Measurements from ENCODE around the gene LMNTD1.

LMNTD1 gene

DNA sequence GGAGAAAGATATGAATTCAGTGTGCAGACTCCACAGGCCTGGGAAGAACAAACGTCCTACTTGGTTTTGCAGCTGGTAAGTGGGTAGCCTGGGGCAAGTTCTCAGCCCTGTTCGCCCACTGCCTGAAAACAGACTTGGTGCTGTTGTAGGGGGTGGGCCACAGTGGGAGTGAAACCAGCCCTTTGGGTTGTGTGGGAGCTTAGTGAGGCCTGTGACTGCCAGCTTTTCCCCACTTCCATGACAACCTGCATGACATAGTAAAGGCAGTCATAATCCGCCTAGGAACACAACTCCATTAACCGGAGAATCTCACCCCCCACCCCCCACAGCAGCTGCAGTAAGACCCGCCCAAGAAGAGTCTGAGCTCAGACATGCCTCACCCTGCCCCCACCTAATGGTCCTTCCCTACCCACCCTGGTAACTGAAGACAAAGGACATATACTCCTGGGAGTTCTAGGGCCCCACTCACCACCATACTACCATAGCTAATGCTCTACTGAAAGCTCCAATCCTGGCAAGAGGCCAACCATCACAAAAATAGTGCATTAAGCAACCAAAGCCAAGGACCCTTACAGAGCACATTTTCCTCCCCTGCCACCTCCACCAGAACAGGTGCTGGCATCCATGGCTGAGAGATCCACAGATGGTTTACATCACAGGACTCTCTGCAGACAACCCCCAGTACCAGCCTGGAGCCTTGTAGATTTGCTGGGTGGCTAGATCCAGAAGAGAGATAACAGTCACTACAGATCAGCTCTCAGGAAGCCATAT is 39.8 kb upstream of the LMNTD1 start:
- H3K79me2 ChIP-seq (ENCODE audit: insufficient read depth, low read length), result no peaks in the 10 kb centered on the region
- H3K36me3 ChIP-seq (ENCODE audit: low read length), result no peaks in the 10 kb centered on the region
- H3K27ac ChIP-seq (ENCODE audit: low read depth, low read length), result no peak overlapping the region
- H3K9me3 ChIP-seq (ENCODE audit: insufficient read depth, low read length), result no peaks in the 10 kb centered on the region
- no peaks in the 10 kb centered on the region for H4K20me1 ChIP-seq (ENCODE audit: low read depth, low read length)
- no peak overlapping the region for H3K4me2 ChIP-seq (ENCODE audit: low read depth, low read length, poor library complexity, severe bottlenecking)
- H3K4me3 ChIP-seq (ENCODE audit: insufficient read depth, low read length, poor library complexity, severe bottlenecking), result no peak overlapping the region
- H2AFZ ChIP-seq (ENCODE audit: low read depth, low read length, severe bottlenecking), result no peak overlapping the region
- no peaks in the 10 kb centered on the region for H3K9me2 ChIP-seq (replicated peaks; ENCODE audit: insufficient read depth, low read length)
- H3K9ac ChIP-seq (ENCODE audit: low read length), result no peak overlapping the region
- no peaks in the 10 kb centered on the region for H3F3A ChIP-seq (ENCODE audit: insufficient read depth)
- no peaks in the 10 kb centered on the region for H3K27me3 ChIP-seq (ENCODE audit: low read length)
- TF ChIP-seq EZH2phosphoT487 (conservative IDR thresholded peaks at IDR 0.05; ENCODE audit: low read length), result no peak
- TF ChIP-seq, protein P1, sequence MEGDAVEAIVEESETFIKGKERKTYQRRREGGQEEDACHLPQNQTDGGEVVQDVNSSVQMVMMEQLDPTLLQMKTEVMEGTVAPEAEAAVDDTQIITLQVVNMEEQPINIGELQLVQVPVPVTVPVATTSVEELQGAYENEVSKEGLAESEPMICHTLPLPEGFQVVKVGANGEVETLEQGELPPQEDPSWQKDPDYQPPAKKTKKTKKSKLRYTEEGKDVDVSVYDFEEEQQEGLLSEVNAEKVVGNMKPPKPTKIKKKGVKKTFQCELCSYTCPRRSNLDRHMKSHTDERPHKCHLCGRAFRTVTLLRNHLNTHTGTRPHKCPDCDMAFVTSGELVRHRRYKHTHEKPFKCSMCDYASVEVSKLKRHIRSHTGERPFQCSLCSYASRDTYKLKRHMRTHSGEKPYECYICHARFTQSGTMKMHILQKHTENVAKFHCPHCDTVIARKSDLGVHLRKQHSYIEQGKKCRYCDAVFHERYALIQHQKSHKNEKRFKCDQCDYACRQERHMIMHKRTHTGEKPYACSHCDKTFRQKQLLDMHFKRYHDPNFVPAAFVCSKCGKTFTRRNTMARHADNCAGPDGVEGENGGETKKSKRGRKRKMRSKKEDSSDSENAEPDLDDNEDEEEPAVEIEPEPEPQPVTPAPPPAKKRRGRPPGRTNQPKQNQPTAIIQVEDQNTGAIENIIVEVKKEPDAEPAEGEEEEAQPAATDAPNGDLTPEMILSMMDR (IDR thresholded peaks at IDR 0.05; ENCODE audit: insufficient read depth, low read length, poor library complexity, severe bottlenecking), result no peak

DNA sequence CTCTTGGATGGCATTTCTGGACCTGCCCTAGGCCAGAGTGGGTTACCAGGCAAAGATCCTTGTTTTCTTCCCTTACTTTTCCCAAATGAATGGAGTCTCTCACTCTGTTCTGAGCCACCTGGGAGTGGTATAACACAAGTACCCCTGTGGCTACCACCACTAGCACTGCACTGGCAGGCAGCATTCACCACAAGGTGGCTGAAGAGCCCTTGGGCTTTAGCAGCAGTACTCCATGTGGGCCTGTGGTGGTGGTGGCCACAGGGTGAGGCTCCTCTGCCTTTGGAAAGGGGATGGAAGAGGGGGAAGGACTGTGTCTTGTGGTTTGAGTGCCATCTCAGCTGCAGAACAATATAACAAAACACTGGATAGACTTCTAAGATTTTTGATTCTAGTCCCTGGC is 38.1 kb upstream of the LMNTD1 start:
- Histone ChIP-seq H3K36me3 (ENCODE audit: low read length) (no peaks in the 10 kb centered on the region), H3K9ac (ENCODE audit: low read length) (no peak overlapping the region), H3K27me3 (ENCODE audit: low read length) (no peaks in the 10 kb centered on the region), H4K20me1 (ENCODE audit: low read depth, low read length) (no peaks in the 10 kb centered on the region), H3K4me3 (ENCODE audit: insufficient read depth, low read length, poor library complexity, severe bottlenecking) (no peak overlapping the region), H3K9me2 (replicated peaks; ENCODE audit: insufficient read depth, low read length) (no peaks in the 10 kb centered on the region), H3K27ac (ENCODE audit: low read depth, low read length) (no peak overlapping the region), H2AFZ (ENCODE audit: low read depth, low read length, severe bottlenecking) (no peak overlapping the region), H3K79me2 (ENCODE audit: insufficient read depth, low read length) (no peaks in the 10 kb centered on the region), H3K9me3 (ENCODE audit: insufficient read depth, low read length) (no peaks in the 10 kb centered on the region), H3F3A (ENCODE audit: insufficient read depth) (no peaks in the 10 kb centered on the region), H3K4me2 (ENCODE audit: low read depth, low read length, poor library complexity, severe bottlenecking) (no peak overlapping the region)
- TF ChIP-seq, protein P1 (IDR thresholded peaks at IDR 0.05; ENCODE audit: insufficient read depth, low read length, poor library complexity, severe bottlenecking), result no peak
- no peak for TF ChIP-seq EZH2phosphoT487 (conservative IDR thresholded peaks at IDR 0.05; ENCODE audit: low read length)

DNA sequence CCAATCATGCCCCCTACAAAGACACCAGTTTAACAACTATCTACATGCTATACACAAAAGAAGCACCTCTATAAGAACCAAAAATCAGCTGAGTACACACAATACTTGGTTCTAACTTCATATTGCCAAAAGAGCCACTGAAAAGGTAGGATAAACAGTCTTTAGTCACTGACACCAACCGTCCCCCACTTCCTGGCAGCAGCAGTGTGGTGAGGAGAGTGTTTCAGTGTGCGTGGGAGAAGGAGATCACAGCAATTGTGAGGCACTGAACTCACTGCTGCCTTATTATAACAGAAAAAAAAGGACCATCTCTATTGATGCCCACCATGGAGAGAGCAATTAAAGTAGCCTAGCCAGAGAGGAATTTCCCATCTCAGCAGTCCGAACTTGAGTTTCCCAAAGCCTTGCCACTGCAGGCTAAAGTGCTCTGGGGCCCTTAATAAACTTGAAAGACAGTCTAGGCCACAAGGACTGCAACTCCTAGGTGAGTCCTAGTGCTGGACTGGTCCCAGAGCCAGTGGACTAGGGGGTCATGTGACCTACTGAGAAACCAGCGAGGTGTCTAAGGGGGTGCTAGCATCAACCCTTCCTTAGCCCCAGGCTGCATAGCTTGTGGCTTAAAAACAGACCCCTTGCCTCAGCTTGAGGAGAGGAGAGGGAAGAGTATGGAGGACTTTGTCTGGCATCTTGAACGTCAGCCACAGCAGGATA is 37.1 kb upstream of the LMNTD1 start:
- H3F3A ChIP-seq (ENCODE audit: insufficient read depth), result no peaks in the 10 kb centered on the region
- no peaks in the 10 kb centered on the region for H3K9me3 ChIP-seq (ENCODE audit: insufficient read depth, low read length)
- TF ChIP-seq EZH2phosphoT487 (conservative IDR thresholded peaks at IDR 0.05; ENCODE audit: low read length), result no peak
- TF ChIP-seq, protein P1 (IDR thresholded peaks at IDR 0.05; ENCODE audit: insufficient read depth, low read length, poor library complexity, severe bottlenecking), result no peak
- no peak overlapping the region for H3K9ac ChIP-seq (ENCODE audit: low read length)
- H3K9me2 ChIP-seq (replicated peaks; ENCODE audit: insufficient read depth, low read length), result no peaks in the 10 kb centered on the region
- no peaks in the 10 kb centered on the region for H3K27me3 ChIP-seq (ENCODE audit: low read length)
- no peak overlapping the region for H3K27ac ChIP-seq (ENCODE audit: low read depth, low read length)
- no peak overlapping the region for H3K4me2 ChIP-seq (ENCODE audit: low read depth, low read length, poor library complexity, severe bottlenecking)
- no peaks in the 10 kb centered on the region for H3K79me2 ChIP-seq (ENCODE audit: insufficient read depth, low read length)
- H3K4me3 ChIP-seq (ENCODE audit: insufficient read depth, low read length, poor library complexity, severe bottlenecking), result no peak overlapping the region
- H4K20me1 ChIP-seq (ENCODE audit: low read depth, low read length), result no peaks in the 10 kb centered on the region
- H3K36me3 ChIP-seq (ENCODE audit: low read length), result no peaks in the 10 kb centered on the region
- no peak overlapping the region for H2AFZ ChIP-seq (ENCODE audit: low read depth, low read length, severe bottlenecking)
